K562 (cell line): Measurements from ENCODE around the gene ISG20L2. TPM values are rescaled to one million over a fixed set of nuclear protein-coding genes. Genes with fewer than 3 reads are reported as not detected.

Source experiments
- ARHGAP35 ChIP-seq: fragments of 450-650 bp; IDR thresholded peaks from 2 replicates; pipeline ENCODE4 v1.6.1; 2018; ENCODE audit not compliant: partially characterized antibody
- CEBPG ChIP-seq, 3 experiments: fragments of 200-800 bp in 1 of 3; sonication (Bioruptor generic) in 1 of 3; sonication (generic) in 1 of 3; formaldehyde crosslinking in 1 of 3; IDR thresholded peaks in 2 of 3; conservative IDR thresholded peaks in 1 of 3; 2 replicates each; pipeline versions ENCODE4 v1.6.1 to v1.8.0; 2016 to 2022; ENCODE audit warnings: missing compliant biosample characterization in 2 of 3, missing genetic modification characterization in 2 of 3, mild to moderate bottlenecking in 1 of 3, missing genetic modification reagents in 1 of 3
- LCOR ChIP-seq: sonication (generic); formaldehyde crosslinking; IDR thresholded peaks from 2 replicates; pipeline ENCODE4 v1.8.0; 2022; ENCODE audit warnings: mild to moderate bottlenecking, missing genetic modification reagents
- POLR2G ChIP-seq: fragments of 200-400 bp; formaldehyde crosslinking; IDR thresholded peaks from 2 replicates; pipeline ENCODE4 v1.6.1; 2017; ENCODE audit warnings: low read depth, mild to moderate bottlenecking, antibody characterized with exemption, low read length, moderate library complexity
- RAD21 ChIP-seq, 2 experiments: fragments of 250-450 bp in 1 of 2; fragments of 450-650 bp in 1 of 2; sonication (Bioruptor Pico) in 1 of 2; formaldehyde crosslinking in 1 of 2; IDR thresholded peaks in 1 of 2; conservative IDR thresholded peaks in 1 of 2; 2 replicates each; pipeline versions ENCODE4 v1.4.0 to v1.8.0; 2020 to 2022; ENCODE audit warnings: mild to moderate bottlenecking in 2 of 2, moderate library complexity in 1 of 2
- RBFOX2 ChIP-seq: fragments of 200-400 bp; formaldehyde crosslinking; IDR thresholded peaks from 2 replicates; pipeline ENCODE4 v1.6.1; 2017; ENCODE audit warnings: low read depth, mild to moderate bottlenecking, low read length, moderate library complexity
- RNF2 ChIP-seq: sonication (generic); IDR thresholded peaks from 2 replicates; pipeline ENCODE4 v1.6.1; 2016
- SMAD4 ChIP-seq: fragments of 250-450 bp; sonication (Bioruptor Pico); conservative IDR thresholded peaks from 2 replicates; pipeline ENCODE4 v1.8.0; 2021; ENCODE audit warnings: inconsistent platforms, mild to moderate bottlenecking, moderate library complexity
- ZNF592 ChIP-seq: fragments of 450-650 bp; IDR thresholded peaks from 2 replicates; pipeline ENCODE4 v1.6.1; 2017; ENCODE audit warnings: antibody characterized with exemption, mild to moderate bottlenecking
- ZNF639 ChIP-seq, 2 experiments: fragments of 200-800 bp in 1 of 2; sonication (Bioruptor generic) in 1 of 2; sonication (generic) in 1 of 2; formaldehyde crosslinking in 1 of 2; IDR thresholded peaks in 1 of 2; conservative IDR thresholded peaks in 1 of 2; 2 replicates each; pipeline versions ENCODE4 v1.5.0 to v1.6.1; 2016 to 2020; ENCODE audit warnings: missing compliant biosample characterization in 1 of 2, missing genetic modification characterization in 1 of 2, missing genetic modification reagents in 1 of 2
- polyA plus RNA-seq, 8 experiments: library from polyadenylated mRNA; depleted of rRNA in 4 of 8; stranded (reverse) in 5 of 8; unstranded in 3 of 8; fragments of >200 nt; fragmentation: Nextera tagmentation in 2 of 8; fragmentation: Illumina TruSeq in 1 of 8; extraction: Ambion mirVana in 2 of 8; extraction: Trizol in 1 of 8; gene quantifications; 2 replicates each; pipeline versions ENCODE4 v1.2.1 to v1.2.3, GENCODE V29; 2011 to 2014; ENCODE audit warnings: inconsistent platforms in 1 of 8, missing spikeins in 1 of 8
- total RNA-seq, 7 experiments: library from RNA; depleted of rRNA in 6 of 7; stranded (reverse); fragments of >200 nt in 6 of 7; fragmentation: Illumina TruSeq in 2 of 7; extraction: Trizol in 2 of 7; gene quantifications; 2 replicates each; pipeline versions ENCODE4 v1.2.1 to v1.2.3, GENCODE V29; 2011 to 2021; ENCODE audit warnings: low replicate concordance in 1 of 7

The ISG20L2 gene
- total and polyA plus RNA-seq, 9 of the 15 experiments (the other 6 are each of a cell fraction or from before 2014, with no cell fraction given), result 21.3 to 130 (median 50.3) TPM

- peak in 1 of 2 experiments; percentile 59; a peak in 2 of 4 replicates for TF ChIP-seq ZNF639 (CRISPR knock-in tag; conservative IDR thresholded peaks at IDR 0.05 in 1 of 2, IDR thresholded peaks at IDR 0.05 in 1 of 2)
- TF ChIP-seq LCOR (CRISPR knock-in tag), result 0 out of 2 replicates have a peak, but pooled peaks have one; percentile 36
- TF ChIP-seq CEBPG (CRISPR knock-in tag; IDR thresholded peaks at IDR 0.05), result no peak
- TF ChIP-seq CEBPG (tag; conservative IDR thresholded peaks at IDR 0.05 in 1 of 2, IDR thresholded peaks at IDR 0.05 in 1 of 2), result peak in 1 of 2 experiments; percentile 60; a peak in 2 of 4 replicates
- peak; percentile 79 for TF ChIP-seq POLR2G
- TF ChIP-seq ZNF592, result 0 out of 2 replicates have a peak, but pooled peaks have one; percentile 29
- no peak for TF ChIP-seq RNF2
- TF ChIP-seq RBFOX2, result peak; percentile 71
- no peak for TF ChIP-seq ARHGAP35
- TF ChIP-seq SMAD4 (CRISPR knock-in tag), result 0 out of 2 replicates have a peak, but pooled peaks have one; percentile 9
- no peak for TF ChIP-seq RAD21 (CRISPR knock-in tag; conservative IDR thresholded peaks at IDR 0.05 in 1 of 2, IDR thresholded peaks at IDR 0.05 in 1 of 2)
These were observed 22.8 kb upstream of the ISG20L2 start, which contains the start of gene HDGF (continued) for GRCh38 chr1:156751451-156751756.
